ENCODE data around the gene SPIN1.

SPIN1 gene

GRCh38 chr9:88522360-88522759 is 134.1 kb downstream of the SPIN1 start:
- Histone ChIP-seq H3K27ac (no peak overlapping the region), H3K4me3 (no peak overlapping the region)
- TF ChIP-seq, protein P1, sequence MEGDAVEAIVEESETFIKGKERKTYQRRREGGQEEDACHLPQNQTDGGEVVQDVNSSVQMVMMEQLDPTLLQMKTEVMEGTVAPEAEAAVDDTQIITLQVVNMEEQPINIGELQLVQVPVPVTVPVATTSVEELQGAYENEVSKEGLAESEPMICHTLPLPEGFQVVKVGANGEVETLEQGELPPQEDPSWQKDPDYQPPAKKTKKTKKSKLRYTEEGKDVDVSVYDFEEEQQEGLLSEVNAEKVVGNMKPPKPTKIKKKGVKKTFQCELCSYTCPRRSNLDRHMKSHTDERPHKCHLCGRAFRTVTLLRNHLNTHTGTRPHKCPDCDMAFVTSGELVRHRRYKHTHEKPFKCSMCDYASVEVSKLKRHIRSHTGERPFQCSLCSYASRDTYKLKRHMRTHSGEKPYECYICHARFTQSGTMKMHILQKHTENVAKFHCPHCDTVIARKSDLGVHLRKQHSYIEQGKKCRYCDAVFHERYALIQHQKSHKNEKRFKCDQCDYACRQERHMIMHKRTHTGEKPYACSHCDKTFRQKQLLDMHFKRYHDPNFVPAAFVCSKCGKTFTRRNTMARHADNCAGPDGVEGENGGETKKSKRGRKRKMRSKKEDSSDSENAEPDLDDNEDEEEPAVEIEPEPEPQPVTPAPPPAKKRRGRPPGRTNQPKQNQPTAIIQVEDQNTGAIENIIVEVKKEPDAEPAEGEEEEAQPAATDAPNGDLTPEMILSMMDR (IDR thresholded peaks at IDR 0.05), result no peak
- no peak for DNase-seq (ENCODE audit: low spot score)

GRCh38 chr9:88523056-88523455 is 134.8 kb downstream of the SPIN1 start:
- TF ChIP-seq, protein P1 (IDR thresholded peaks at IDR 0.05), result no peak
- H3K27ac ChIP-seq, result no peak overlapping the region
- H3K4me3 ChIP-seq, result no peak overlapping the region
- no peak for DNase-seq (ENCODE audit: low spot score)

GRCh38 chr9:88524911-88525310 is 136.7 kb downstream of the SPIN1 start:
- DNase-seq (ENCODE audit: low spot score), result no peak
- H3K27ac ChIP-seq, result no peak overlapping the region
- H3K4me3 ChIP-seq, result no peak overlapping the region
- TF ChIP-seq, protein P1 (IDR thresholded peaks at IDR 0.05), result no peak

DNA sequence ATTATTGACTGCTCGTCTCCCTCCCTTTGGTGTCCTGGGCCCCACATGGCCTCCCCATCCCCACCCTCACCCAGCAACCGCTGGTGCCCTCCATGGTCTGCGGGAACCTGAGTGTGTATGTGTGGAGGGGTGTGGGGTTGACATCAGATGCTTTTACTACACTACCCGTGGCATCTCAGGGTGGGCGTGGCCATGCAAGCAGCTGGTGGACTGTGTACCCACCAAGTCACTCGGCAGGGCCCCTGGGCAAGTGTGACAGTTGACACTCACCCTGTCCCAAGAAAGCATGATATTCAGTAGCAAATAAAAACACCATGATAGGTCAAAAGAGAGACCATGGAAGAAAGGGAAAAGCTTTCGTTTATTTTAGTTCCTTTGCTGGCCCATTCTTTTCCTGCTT is 139.4 kb downstream of the SPIN1 start:
- TF ChIP-seq, protein P1 (IDR thresholded peaks at IDR 0.05), result no peak
- Histone ChIP-seq H3K4me3 (no peak overlapping the region), H3K27ac (no peak overlapping the region)
- no peak for DNase-seq (ENCODE audit: low spot score)

Data from coronary artery (tissue), 2 donors.